Amniotic stem cell (primary cell): Measurements from ENCODE around the gene TNFRSF25.

ENCODE experiments used
- DNase-seq: peaks from one replicate; lab custom pipeline; 2025; lab: John Stamatoyannopoulos, UW

Gene TNFRSF25

DNA sequence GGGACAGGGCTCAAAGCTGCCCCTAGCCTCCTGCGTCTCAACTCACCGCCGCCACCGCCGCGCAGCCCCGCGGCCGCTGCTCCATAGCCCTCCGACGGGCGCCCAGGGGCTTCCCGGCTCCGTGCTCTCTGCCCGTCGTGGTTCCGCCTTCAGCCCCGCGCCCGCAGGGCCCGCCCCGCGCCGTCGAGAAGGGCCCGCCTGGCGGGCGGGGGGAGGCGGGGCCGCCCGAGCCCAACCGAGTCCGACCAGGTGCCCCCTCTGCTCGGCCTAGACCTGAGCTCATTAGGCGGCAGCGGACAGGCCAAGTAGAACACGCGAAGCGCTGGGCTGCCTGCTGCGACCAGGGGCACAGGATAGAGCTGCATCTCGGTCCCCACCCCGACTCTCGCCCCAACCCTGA, at the start of gene TNFRSF25:
TSS of gene TNFRSF25 (minus strand) at position 151 of the 400 bp plus-strand sequence. CDS start at position 85, 66 bp downstream.
- DNase-seq, result no peak

DNA sequence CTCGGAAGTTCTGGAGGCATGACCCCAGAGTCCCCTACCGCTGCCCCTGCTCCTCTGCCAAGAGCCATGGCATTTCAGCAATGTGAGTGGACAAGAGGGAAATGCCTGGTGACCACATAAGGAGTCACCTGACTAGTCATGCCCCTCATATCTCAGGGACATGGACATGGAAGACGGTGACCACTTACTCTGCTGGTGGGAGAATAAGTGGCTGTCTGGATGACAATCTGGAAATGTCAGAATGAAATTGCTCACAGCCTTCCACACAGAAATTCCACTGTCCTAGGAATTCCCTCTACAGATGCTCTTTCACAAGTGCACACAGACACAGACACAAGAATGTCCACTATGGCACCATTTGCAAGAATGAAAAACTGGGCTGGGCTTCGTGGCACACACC, 49.8 kb upstream of the TNFRSF25 start:
- DNase-seq, result no peak

- DNase-seq, result no peak
These were observed 47.4 kb upstream of the TNFRSF25 start for GRCh38 chr1:6513320-6513801.

GRCh38 chr1:6512908-6513280, 46.9 kb upstream of the TNFRSF25 start:
- no peak for DNase-seq

- DNase-seq, result no peak
These were observed 46.4 kb upstream of the TNFRSF25 start for GRCh38 chr1:6512245-6512907.

DNA sequence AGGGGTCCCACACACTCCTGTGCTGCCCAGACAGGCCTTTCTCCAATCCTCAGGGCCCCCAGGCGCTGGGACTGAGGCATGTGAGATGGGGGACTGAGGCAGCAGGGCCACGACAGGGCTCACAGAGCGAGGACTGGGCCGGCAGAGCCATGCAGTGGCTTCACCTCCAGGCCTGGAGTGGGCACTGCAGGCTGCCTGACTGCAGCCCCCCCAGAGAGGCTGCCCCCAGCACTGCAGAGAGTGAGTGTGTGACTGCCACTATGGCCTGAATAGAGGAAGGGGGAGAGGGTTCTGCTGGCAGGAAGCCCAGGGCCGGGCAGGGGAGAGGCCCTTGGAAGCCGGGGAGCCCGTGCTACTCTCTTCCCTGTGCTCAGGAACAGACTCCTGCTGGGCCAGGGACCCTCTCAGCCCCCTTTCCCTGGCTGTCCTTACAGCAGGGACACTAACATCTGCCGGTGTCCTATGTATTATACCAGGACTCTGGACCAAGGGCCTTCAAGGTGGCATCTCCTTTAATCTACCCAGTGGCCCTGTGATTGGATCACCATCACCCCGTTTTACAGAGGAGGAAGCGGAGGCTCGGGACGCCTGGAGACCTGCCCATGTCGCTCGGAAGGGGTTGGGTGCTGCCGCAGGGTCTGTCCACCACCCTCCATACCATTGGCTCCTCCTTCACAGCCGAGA, 45.7 kb upstream of the TNFRSF25 start:
- no peak for DNase-seq

GRCh38 chr1:6511056-6511455, 45.1 kb upstream of the TNFRSF25 start:
- DNase-seq, result no peak

DNA sequence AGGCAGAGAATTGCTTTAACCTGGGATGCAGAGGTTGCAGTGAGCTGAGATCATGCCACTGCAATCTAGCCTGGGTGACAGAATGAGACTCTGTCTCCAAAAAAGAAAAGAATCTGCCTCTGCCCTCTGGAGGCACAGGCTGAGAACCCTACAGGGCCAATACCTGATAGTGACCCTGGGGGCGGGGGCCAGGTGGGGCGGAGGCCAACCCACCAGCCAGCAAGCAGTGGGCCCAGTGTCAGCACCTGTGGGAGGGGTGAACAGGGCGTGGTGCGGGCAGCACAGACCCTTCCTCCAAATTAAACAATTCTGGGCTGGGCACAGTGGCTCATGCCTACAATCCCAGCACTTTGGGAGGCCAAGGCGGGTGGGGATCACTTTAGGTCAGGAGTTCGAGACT, 44.5 kb upstream of the TNFRSF25 start:
- DNase-seq, result no peak

GRCh38 chr1:6509919-6510291, 43.9 kb upstream of the TNFRSF25 start:
- no peak for DNase-seq

- no peak for DNase-seq
These were observed 43.4 kb upstream of the TNFRSF25 start for GRCh38 chr1:6509220-6509918.

DNA sequence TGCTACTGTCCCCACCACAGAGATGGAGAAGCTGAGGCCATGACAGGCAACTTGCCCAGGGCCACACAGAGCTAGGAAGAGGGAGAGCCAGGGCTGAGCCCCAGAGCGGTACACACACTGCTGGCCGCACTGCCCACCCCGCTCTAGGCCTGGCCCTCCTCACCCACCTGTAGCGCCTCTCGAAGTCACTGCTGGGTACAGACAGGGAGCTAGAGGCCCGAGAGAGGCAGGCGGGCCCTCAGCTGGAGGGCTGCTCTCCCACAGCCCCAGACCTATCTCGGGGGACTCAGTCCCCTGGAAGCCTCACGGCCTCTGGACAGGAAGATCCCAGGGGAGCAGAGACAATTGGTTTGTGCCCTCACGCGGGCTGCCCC, 42.8 kb upstream of the TNFRSF25 start:
- DNase-seq, result no peak

GRCh38 chr1:6508154-6508815, 42.3 kb upstream of the TNFRSF25 start:
- DNase-seq, result no peak

GRCh38 chr1:6507461-6507911, 41.5 kb upstream of the TNFRSF25 start:
- DNase-seq, result no peak

DNA sequence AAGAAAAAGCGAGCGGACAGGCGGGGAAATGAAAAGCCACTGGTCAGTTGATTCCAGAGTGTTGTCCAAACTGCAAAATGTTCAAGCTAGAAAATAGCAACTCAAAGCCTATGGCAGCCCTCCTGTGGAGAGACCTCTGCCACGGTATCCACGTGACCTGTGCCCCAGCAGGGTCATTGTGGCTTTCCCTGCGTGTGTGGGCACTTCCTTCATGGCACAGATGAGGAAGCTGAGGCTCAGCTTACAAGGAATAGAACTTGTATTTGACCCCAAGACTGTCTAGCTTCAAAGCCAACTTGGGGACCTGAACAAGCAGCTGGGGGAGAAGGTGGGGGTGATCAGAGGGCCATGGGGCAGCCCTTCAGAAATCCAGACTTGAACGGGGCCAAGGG, 41.1 kb upstream of the TNFRSF25 start:
- DNase-seq, result no peak

- DNase-seq, result no peak
These were observed 40.5 kb upstream of the TNFRSF25 start for GRCh38 chr1:6506210-6507036.

DNA sequence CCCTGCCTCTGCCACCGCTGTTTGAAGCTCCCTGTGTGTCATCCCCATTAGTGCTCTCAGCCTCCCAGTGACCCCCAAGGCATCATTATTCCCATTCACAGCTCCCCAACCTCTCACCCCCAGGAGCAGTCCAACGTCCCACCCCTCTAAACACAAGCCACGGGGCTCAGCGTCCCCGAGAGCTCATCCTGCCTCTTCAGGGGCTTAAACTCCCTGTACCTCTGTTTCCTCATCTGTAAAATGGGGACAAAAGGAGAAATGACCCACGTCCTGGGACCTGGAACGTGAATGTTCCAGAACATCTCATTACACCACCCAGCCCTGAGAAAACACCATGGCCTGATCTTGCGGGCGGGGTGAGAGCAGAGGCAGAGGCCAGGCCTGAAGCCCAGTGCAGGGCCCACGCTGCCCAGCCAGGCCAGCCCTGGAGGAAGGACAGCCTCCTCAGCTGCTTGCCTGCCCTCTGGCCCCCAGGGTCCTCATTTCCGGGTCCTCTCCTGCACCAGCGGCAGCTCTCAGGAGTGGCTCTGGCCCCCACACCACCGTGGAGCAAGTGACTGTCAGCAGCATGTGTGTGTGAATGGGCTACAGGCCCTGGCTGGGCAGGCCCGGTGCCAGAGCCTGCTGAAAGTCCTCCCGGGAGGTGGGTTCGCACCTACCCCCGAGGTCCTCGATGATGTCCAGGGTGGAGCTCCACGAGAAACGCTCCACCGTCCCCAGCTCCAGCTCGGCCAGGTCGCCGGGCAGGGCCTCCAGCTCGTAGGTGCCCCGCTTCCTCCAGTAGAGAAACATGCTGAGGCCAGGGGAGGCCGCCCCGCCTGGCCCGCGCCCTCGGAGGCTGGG, 39.6 kb upstream of the TNFRSF25 start:
- DNase-seq, result no peak

GRCh38 chr1:6504887-6505286, 38.9 kb upstream of the TNFRSF25 start:
- DNase-seq, result no peak

- DNase-seq, result no peak
These were observed 38.1 kb upstream of the TNFRSF25 start for GRCh38 chr1:6503884-6504602.

DNA sequence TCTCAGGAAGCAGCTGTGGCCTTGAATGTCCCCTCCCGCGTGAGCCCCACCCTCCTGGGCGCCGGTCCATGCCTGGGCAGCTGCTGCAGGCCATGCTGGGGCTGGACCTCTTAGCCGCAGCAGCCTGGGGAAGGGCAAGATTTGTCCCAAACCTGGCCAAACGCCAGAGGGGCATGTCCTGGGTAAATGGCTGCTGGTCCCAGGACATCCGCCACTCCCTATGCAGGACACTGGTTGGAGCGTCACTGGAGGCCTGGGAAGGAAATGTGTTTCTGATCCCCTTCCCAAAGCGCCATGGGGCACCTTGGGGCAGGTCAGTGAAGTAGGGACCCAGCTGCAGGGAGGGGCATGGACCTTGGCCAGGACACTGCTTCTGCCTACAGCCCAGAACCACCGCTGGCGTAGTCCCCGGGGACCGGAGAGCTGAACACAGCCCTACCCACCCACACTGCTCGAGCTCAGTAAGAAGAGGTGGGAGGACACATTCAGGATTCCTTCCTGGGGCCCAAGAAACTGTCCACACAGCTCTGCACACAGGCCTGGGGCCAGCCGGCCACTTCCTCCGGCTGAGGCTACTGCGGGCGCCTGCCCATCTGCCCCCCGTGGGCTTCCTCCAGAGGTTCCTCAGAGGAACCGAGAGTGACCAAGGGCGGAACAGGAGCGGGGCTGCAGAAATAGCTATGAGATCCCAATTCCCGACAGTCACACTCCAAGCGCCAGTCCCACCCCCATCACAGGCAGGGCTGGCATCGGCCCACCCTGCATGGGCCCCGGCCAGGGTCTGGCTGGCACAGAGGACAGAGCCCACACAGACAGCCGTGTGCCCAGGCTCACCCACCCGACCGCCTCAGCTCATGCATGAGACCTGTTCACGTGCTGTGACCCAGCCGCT, 36.3 kb upstream of the TNFRSF25 start:
- no peak for DNase-seq
